Measurements from ENCODE around the gene NCKAP5.

- no peak for TF ChIP-seq DDX20 (tag; IDR thresholded peaks at IDR 0.05; ENCODE audit: low read depth)
- TF ChIP-seq ZFP30 (CRISPR knock-in tag; IDR thresholded peaks at IDR 0.05; ENCODE audit: borderline replicate concordance), result no peak
- no peak for TF ChIP-seq ZNF146 (CRISPR knock-in tag; IDR thresholded peaks at IDR 0.05; ENCODE audit: unreplicated experiment)
- TF ChIP-seq RAD21 (CRISPR knock-in tag; conservative IDR thresholded peaks at IDR 0.05 in 1 of 2, IDR thresholded peaks at IDR 0.05 in 1 of 2), result no peak
- TF ChIP-seq EP300 (IDR thresholded peaks at IDR 0.05; ENCODE audit: low read length), result no peak
- TF ChIP-seq ATF3 (IDR thresholded peaks at IDR 0.05), result no peak
- no peak for TF ChIP-seq ATF3 (CRISPR knock-in tag; conservative IDR thresholded peaks at IDR 0.05)
- no peak for TF ChIP-seq PCBP2 (IDR thresholded peaks at IDR 0.05; ENCODE audit: low read depth, low read length, poor library complexity, severe bottlenecking)
- TF ChIP-seq POLR2A (conservative IDR thresholded peaks at IDR 0.05), result no peak
These were observed 251.1 kb downstream of the NCKAP5 start for GRCh38 chr2:133317178-133317577.

Measured in K562 (cell line).